ENCODE measurements around the gene PRKG1. TPM values are rescaled to one million over a fixed set of nuclear protein-coding genes. Genes with fewer than 3 reads are reported as not detected.

Gene PRKG1
- polyA plus RNA-seq, 3 donors, result not detected

DNA sequence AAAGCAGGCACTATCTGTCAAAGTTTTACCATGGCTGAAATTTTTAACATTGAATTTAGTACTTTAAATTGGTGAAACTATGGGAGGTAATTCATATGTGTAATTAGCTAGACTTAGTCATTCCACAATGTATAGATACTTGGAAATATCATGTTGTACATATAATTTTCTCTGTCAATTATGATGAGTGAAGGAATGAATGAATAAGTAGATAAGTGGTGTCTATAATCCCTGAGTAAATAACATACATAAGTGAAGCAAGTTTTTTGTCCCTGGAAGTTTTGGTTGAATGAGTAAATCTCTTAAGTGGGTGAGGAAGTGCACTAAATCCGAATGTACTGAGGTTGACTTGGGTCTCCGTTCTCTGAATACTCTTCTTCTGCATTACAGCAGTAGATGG is 424.1 kb downstream of the PRKG1 start:
- Histone ChIP-seq H3K4me3 (replicated peaks in 1 of 3; ENCODE audit: low read depth in 2 of 3, low read length in 3 of 3) (no peak overlapping the region), H4K20me1 (ENCODE audit: insufficient read depth, low read length) (no peaks in the 10 kb centered on the region), H3K27me3 (ENCODE audit: control insufficient read depth in 2 of 2, insufficient read depth in 2 of 2, low read length in 2 of 2) (no peaks in the 10 kb centered on the region), H3K27ac (ENCODE audit: low read depth in 1 of 2, low read length in 2 of 2) (no peak overlapping the region), H2AFZ (ENCODE audit: insufficient read depth, low read depth, low read length, poor library complexity, severe bottlenecking) (no peak overlapping the region), H3K9ac (ENCODE audit: insufficient read depth, low read length, poor library complexity, severe bottlenecking) (no peak overlapping the region), H3K9me3 (replicated peaks in 1 of 2; ENCODE audit: control insufficient read depth in 1 of 2, insufficient read depth in 1 of 2, low read length in 2 of 2) (no peaks in the 10 kb centered on the region), H3K79me2 (ENCODE audit: insufficient read depth, low read length) (no peaks in the 10 kb centered on the region), H3K4me2 (replicated peaks; ENCODE audit: extremely low read depth, low read length, poor library complexity, severe bottlenecking) (no peak overlapping the region), H3K36me3 (replicated peaks in 1 of 2; ENCODE audit: control insufficient read depth in 1 of 2, insufficient read depth in 2 of 2, low read length in 2 of 2) (no peaks in the 10 kb centered on the region), H3K4me1 (ENCODE audit: control insufficient read depth in 1 of 2, insufficient read depth in 2 of 2, low read length in 2 of 2) (no peaks in the 10 kb centered on the region)
- peaks cover 0 to 3% (median 0%) of the 10 kb centered on the region in 7 donors for H3K9me3 Mint-ChIP-seq
- no peak for DNase-seq
- TF ChIP-seq, protein P1, sequence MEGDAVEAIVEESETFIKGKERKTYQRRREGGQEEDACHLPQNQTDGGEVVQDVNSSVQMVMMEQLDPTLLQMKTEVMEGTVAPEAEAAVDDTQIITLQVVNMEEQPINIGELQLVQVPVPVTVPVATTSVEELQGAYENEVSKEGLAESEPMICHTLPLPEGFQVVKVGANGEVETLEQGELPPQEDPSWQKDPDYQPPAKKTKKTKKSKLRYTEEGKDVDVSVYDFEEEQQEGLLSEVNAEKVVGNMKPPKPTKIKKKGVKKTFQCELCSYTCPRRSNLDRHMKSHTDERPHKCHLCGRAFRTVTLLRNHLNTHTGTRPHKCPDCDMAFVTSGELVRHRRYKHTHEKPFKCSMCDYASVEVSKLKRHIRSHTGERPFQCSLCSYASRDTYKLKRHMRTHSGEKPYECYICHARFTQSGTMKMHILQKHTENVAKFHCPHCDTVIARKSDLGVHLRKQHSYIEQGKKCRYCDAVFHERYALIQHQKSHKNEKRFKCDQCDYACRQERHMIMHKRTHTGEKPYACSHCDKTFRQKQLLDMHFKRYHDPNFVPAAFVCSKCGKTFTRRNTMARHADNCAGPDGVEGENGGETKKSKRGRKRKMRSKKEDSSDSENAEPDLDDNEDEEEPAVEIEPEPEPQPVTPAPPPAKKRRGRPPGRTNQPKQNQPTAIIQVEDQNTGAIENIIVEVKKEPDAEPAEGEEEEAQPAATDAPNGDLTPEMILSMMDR (IDR thresholded peaks at IDR 0.05), result no peak
- no peak overlapping the region for H3K27ac Mint-ChIP-seq
- H3K27me3 Mint-ChIP-seq (ENCODE audit: low read depth in 3 of 3), result no peaks in the 10 kb centered on the region
- H3K36me3 Mint-ChIP-seq, result no peaks in the 10 kb centered on the region
- no peak overlapping the region for H3K4me3 Mint-ChIP-seq
- no peaks in the 10 kb centered on the region for H3K4me1 Mint-ChIP-seq
- intact Hi-C loops (cut with micrococcal nuclease), result no loop called here
- no CpG with 5 or more reads among the region's 2 CpGs for WGBS (ENCODE audit: insufficient coverage)

DNA sequence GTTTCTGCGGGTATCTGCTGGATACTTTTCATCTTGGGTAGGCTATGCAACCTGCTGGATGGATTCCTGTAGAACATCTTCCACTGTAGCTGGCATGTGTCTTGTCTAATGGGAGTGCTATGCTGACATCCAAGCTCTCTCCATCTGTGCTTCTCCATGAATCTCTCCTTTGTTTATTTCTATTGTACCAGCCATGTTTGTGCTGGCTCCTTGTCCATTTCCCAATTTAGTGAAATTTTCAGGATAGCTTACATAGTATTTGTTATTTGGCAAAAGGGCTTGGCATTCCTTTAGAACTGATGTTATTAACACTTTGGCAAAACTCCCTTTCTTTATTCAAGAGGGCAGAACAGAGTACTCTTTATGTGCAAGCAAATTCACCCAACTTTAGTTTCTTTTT is 427.1 kb downstream of the PRKG1 start:
- H3K36me3 Mint-ChIP-seq, result no peaks in the 10 kb centered on the region
- Histone ChIP-seq H4K20me1 (ENCODE audit: insufficient read depth, low read length) (no peaks in the 10 kb centered on the region), H3K4me2 (replicated peaks; ENCODE audit: extremely low read depth, low read length, poor library complexity, severe bottlenecking) (no peak overlapping the region), H3K9me3 (replicated peaks in 1 of 2; ENCODE audit: control insufficient read depth in 1 of 2, insufficient read depth in 1 of 2, low read length in 2 of 2) (no peaks in the 10 kb centered on the region), H3K27ac (ENCODE audit: low read depth in 1 of 2, low read length in 2 of 2) (no peak overlapping the region), H3K4me3 (replicated peaks in 1 of 3; ENCODE audit: low read depth in 2 of 3, low read length in 3 of 3) (no peak overlapping the region), H3K36me3 (replicated peaks in 1 of 2; ENCODE audit: control insufficient read depth in 1 of 2, insufficient read depth in 2 of 2, low read length in 2 of 2) (no peaks in the 10 kb centered on the region), H3K9ac (ENCODE audit: insufficient read depth, low read length, poor library complexity, severe bottlenecking) (no peak overlapping the region), H3K27me3 (ENCODE audit: control insufficient read depth in 2 of 2, insufficient read depth in 2 of 2, low read length in 2 of 2) (no peaks in the 10 kb centered on the region), H3K79me2 (ENCODE audit: insufficient read depth, low read length) (no peaks in the 10 kb centered on the region), H2AFZ (ENCODE audit: insufficient read depth, low read depth, low read length, poor library complexity, severe bottlenecking) (no peak overlapping the region), H3K4me1 (ENCODE audit: control insufficient read depth in 1 of 2, insufficient read depth in 2 of 2, low read length in 2 of 2) (no peaks in the 10 kb centered on the region)
- intact Hi-C loops (cut with micrococcal nuclease), result no loop called here
- H3K4me3 Mint-ChIP-seq, result no peak overlapping the region
- peaks cover 0 to 4% (median 0%) of the 10 kb centered on the region in 7 donors for H3K9me3 Mint-ChIP-seq
- TF ChIP-seq, protein P1 (IDR thresholded peaks at IDR 0.05), result no peak
- no peak overlapping the region for H3K27ac Mint-ChIP-seq
- no peaks in the 10 kb centered on the region for H3K27me3 Mint-ChIP-seq (ENCODE audit: low read depth in 3 of 3)
- WGBS (ENCODE audit: insufficient coverage), result 86% methylated on average over 1 of the region's 1 CpG
- H3K4me1 Mint-ChIP-seq, result no peaks in the 10 kb centered on the region
- DNase-seq, result no peak
